Spleen (tissue), 7 donors: ENCODE measurements around the gene CDK14.

Experiments used
- CTCF ChIP-seq, 11 experiments: fragments of 200-600 bp in 7 of 11; fragments of 450-650 bp in 4 of 11; sonication (generic) in 4 of 11; IDR thresholded peaks in 8 of 11; conservative IDR thresholded peaks in 3 of 11; 1 replicate in 7 of 11; 2 replicates in 4 of 11; pipeline versions ENCODE4 v1.4.0 to v1.8.0; 2016 to 2021; ENCODE audit warnings: antibody characterized with exemption in 11 of 11, inconsistent platforms in 4 of 11, mild to moderate bottlenecking in 1 of 11
- POLR2A ChIP-seq, 3 donors: fragments of 450-650 bp; IDR thresholded peaks; one replicate each; pipeline ENCODE4 v1.5.1; 2017; ENCODE audit warnings: antibody characterized with exemption in 3 of 3, mild to moderate bottlenecking in 1 of 3
- POLR2AphosphoS5 ChIP-seq, 3 donors: sonication (generic); formaldehyde crosslinking; IDR thresholded peaks; one replicate each; pipeline ENCODE4 v1.5.1; 2017; ENCODE audit warnings: antibody characterized with exemption in 3 of 3
- donor health status: DM: no; HTN: no; CAD: no; lungs with moderate emphysema.
- donor health status: DM: no; HTN: no; CAD: no.
- donor health status: DM: no; HTN: no; CAD: no.

GRCh38 chr7:91068136-91068795, 472.1 kb downstream of the CDK14 start:
- TF ChIP-seq POLR2A (IDR thresholded peaks at IDR 0.05) = no peak
- no peak for TF ChIP-seq CTCF (IDR thresholded peaks at IDR 0.05 in 8 of 11, conservative IDR thresholded peaks at IDR 0.05 in 3 of 11)
- no peak for TF ChIP-seq POLR2AphosphoS5 (IDR thresholded peaks at IDR 0.05)
